GM10248 (cell line): ENCODE results near the gene MAB21L2.
"Not testable (repeated sequence)": the region's sequence is repeated elsewhere in the genome, so short reads cannot be mapped to it uniquely, and the experiment has no call there.

Experiments used
- CTCF ChIA-PET: fragments of 300-600 bp; sonication (Branson Sonifier 250); formaldehyde crosslinking; extraction: SDS; loops from one replicate; lab custom pipeline; 2021; ENCODE audit warnings: antibody characterized with exemption; lab: Yijun Ruan, JAX
- POLR2A ChIA-PET: fragments of 350-650 bp; sonication (Branson Sonifier 250); formaldehyde crosslinking; extraction: SDS; loops from one replicate; lab custom pipeline; 2020; ENCODE audit warnings: antibody characterized with exemption; lab: Yijun Ruan, JAX
- DNase-seq: peaks from one replicate; pipeline ENCODE4 v3.0.0; 2012; ENCODE audit errors: extremely low spot score
- TF ChIP-seq, protein P1 (sequence below): IDR thresholded peaks from 2 replicates; pipeline ENCODE4 v1.5.1; 2012; ENCODE audit warnings: mild to moderate bottlenecking, low read depth; ENCODE audit errors: extremely low read depth, missing control alignments, control extremely low read depth

Gene MAB21L2

DNA sequence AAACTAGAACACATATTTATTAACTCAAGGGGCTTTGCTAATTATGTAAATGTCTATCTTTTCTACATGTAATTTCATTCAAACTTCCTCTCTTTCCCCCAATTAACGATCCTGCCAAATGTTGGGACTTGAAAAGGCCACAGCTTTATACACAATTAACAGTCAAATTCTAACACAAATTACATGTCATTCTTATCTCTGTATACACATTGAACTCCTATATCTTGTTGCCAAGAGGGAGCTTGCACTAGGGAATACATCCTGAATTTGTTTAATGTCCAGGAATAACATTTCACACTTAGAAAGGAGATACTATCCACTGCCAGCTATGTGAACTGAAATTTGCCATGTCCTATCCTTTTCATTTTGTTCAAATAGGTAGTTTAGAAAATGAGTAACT, 38.9 kb upstream of the MAB21L2 start:
- POLR2A ChIA-PET = no interaction called here
- TF ChIP-seq, protein P1, sequence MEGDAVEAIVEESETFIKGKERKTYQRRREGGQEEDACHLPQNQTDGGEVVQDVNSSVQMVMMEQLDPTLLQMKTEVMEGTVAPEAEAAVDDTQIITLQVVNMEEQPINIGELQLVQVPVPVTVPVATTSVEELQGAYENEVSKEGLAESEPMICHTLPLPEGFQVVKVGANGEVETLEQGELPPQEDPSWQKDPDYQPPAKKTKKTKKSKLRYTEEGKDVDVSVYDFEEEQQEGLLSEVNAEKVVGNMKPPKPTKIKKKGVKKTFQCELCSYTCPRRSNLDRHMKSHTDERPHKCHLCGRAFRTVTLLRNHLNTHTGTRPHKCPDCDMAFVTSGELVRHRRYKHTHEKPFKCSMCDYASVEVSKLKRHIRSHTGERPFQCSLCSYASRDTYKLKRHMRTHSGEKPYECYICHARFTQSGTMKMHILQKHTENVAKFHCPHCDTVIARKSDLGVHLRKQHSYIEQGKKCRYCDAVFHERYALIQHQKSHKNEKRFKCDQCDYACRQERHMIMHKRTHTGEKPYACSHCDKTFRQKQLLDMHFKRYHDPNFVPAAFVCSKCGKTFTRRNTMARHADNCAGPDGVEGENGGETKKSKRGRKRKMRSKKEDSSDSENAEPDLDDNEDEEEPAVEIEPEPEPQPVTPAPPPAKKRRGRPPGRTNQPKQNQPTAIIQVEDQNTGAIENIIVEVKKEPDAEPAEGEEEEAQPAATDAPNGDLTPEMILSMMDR = no peak
- CTCF ChIA-PET = interaction anchor here (1.3 kb wide), 1 partner anchor 28 kb away, joined by 3 read pairs; no protein-coding TSS in a partner anchor
- DNase-seq = no peak

GRCh38 chr4:150546286-150546685, 35.7 kb upstream of the MAB21L2 start:
- no peak for DNase-seq
- ChIA-PET POLR2A (no interaction called here), CTCF (no interaction called here)
- TF ChIP-seq, protein P1 = no peak

DNA sequence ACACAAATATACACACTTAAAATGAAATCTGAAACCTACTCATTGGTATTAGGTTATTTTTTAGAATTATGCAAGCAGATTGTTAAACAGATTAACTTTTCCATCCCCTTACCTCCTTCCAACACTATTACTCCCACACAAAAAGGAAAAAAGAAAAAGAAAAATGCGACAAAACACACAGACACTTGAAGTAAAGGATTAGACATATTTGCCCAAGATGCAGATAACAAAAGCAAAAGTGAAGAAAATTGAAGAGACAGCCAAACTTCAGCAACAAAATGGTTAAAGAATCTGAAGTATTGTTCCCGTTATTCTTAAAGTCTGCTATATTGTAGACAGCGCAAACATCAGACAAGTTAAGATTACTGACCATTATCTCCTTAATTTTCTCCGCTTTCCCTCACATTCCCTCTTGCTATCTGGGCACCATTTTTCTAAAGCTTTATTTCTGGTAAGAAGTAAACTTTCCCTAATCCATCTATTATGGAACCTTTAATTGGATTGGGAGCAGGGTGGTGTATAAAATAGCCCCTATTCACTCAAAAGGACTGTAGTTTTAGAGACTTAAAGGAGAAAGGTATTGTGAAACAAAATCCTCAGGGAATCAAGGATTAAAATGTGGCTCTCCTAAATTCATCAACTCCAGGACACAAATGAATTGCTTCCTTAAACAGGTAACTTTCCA, 34.7 kb upstream of the MAB21L2 start:
- TF ChIP-seq, protein P1 = no peak
- CTCF ChIA-PET = interaction anchor here (0.9 kb wide), 1 partner anchor 27 kb away, joined by 3 read pairs; no protein-coding TSS in a partner anchor
- POLR2A ChIA-PET = no interaction called here

DNA sequence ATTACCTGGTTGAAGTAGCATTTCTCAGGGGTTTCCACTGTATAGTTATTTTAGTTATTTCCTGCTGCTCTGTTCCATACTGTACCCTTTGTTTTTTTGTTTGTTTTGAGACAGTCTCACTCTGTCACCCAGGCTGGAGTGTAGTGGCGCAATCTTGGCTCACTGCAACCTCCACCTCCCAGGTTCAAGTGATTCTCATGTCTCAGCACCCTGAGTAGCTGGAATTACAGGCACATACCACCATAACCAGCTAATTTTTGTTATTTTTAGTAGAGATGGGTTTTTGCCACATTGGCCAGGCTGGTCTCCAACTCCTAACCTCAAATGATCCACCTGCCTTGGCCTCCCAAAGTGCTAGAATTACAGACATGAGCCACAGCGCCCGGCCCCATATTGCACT, 24.1 kb upstream of the MAB21L2 start:
- DNase-seq, POLR2A ChIA-PET: not testable (repeated sequence)
- CTCF ChIA-PET = interaction anchor here (0.9 to 2.6 kb wide), 8 partner anchors 8 to 66 kb away, joined by 3 to 7 read pairs (median 4); no protein-coding TSS in a partner anchor

More for the DNA sequence above, 34.7 kb upstream of the MAB21L2 start:
- no peak for DNase-seq

- ChIA-PET CTCF (no interaction called here), POLR2A (no interaction called here)
- no peak for DNase-seq
- TF ChIP-seq, protein P1 = no peak
These were observed 20.7 kb upstream of the MAB21L2 start for GRCh38 chr4:150561143-150561737.

DNA sequence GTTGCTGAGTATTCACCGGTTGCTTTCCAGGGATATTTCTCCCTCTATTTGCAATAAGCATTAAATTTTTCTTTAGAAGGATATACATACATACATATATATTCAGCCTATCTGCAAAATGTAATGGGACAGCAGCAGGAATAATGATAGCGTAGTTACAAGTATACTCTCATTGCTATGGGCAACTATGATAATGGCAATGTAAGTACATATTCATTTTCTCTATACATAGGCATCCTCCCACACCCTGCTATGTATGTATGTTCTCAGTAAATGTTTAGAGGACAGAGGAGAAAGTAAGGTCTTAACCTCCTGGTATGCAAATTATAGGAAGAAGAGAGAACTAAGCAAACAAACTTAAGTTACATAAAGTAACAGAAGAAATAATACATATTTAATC, 19.7 kb upstream of the MAB21L2 start:
- ChIA-PET POLR2A (no interaction called here), CTCF (no interaction called here)
- TF ChIP-seq, protein P1 = no peak
- no peak for DNase-seq

- no peak for DNase-seq
- TF ChIP-seq, protein P1 = no peak
- POLR2A ChIA-PET = no interaction called here
- CTCF ChIA-PET = no interaction called here
These were observed 19.2 kb upstream of the MAB21L2 start for GRCh38 chr4:150562751-150563150.

DNA sequence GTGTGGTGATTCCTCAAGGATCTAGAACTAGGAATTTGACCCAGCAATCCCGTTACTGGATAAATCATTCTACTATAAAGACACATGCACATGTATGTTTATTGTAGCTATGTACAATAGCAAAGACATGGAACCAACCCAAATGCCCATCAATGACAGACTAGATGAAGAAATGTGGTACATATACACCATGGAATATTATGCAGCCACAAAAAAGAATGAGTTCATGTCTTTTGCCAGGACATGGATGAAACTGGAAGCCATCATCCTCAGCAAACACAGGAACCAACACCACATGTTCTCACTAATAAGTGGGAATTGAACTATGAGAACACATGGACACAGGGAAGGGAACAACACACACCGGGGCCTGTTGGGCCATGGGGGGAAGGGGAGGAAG, 17.0 kb upstream of the MAB21L2 start:
- CTCF ChIA-PET, DNase-seq, POLR2A ChIA-PET: not testable (repeated sequence)
